Heart left ventricle (tissue), 16 donors: ENCODE results near the gene AKR1E2. TPM values are rescaled to one million over a fixed set of nuclear protein-coding genes. Genes with fewer than 3 reads are reported as not detected.

ENCODE experiments used
- ATAC-seq, 4 donors: fragments of 200-7000 bp; cut with Tn5 transposase; one replicate each; pipeline ENCODE4 v1.9.1; 2020 to 2022; ENCODE audit warnings: moderate library complexity in 4 of 4, mild to moderate bottlenecking in 3 of 4, moderate number of reproducible peaks in 1 of 4
- DNase-seq, 5 donors: peaks; one replicate each; pipeline ENCODE4 v3.0.0-alpha.2; 2020
- H3K27ac ChIP-seq, 12 donors: fragments of 200-600 bp; sonication (generic) in 4 of 12; one replicate each; pipeline versions ENCODE4 v1.5.0 to v1.8.0; 2016 to 2022; ENCODE audit warnings: mild to moderate bottlenecking in 2 of 12
- H3K27me3 ChIP-seq, 9 donors: fragments of 200-600 bp; sonication (generic) in 2 of 9; one replicate each; pipeline versions ENCODE4 v1.5.1 to v1.8.0; 2016 to 2022; ENCODE audit warnings: mild to moderate bottlenecking in 3 of 9
- H3K36me3 ChIP-seq, 9 donors: fragments of 200-600 bp; sonication (generic) in 2 of 9; one replicate each; pipeline versions ENCODE4 v1.5.0 to v1.8.0; 2018 to 2022; ENCODE audit warnings: mild to moderate bottlenecking in 2 of 9
- H3K4me1 ChIP-seq, 12 donors: fragments of 200-600 bp; sonication (generic) in 4 of 12; one replicate each; pipeline versions ENCODE4 v1.5.0 to v1.8.0; 2016 to 2022; ENCODE audit warnings: mild to moderate bottlenecking in 3 of 12
- H3K4me3 ChIP-seq, 12 donors: fragments of 200-600 bp; sonication (generic) in 4 of 12; one replicate each; pipeline versions ENCODE4 v1.5.0 to v1.8.0; 2017 to 2022; ENCODE audit warnings: mild to moderate bottlenecking in 9 of 12, moderate library complexity in 4 of 12
- H3K9me3 ChIP-seq, 12 donors: fragments of 200-600 bp; sonication (generic) in 4 of 12; one replicate each; pipeline versions ENCODE4 v1.5.0 to v1.8.0; 2016 to 2022; ENCODE audit warnings: mild to moderate bottlenecking in 1 of 12
- POLR2A ChIP-seq, 2 donors: fragments of 450-650 bp; IDR thresholded peaks; one replicate each; pipeline ENCODE4 v1.6.1; 2017; ENCODE audit warnings: antibody characterized with exemption in 2 of 2, mild to moderate bottlenecking in 2 of 2, moderate library complexity in 2 of 2
- WGBS, 4 donors: extraction: QIAGEN DNeasy Blood & Tissue Kit in 2 of 4; methylation state at CpG; one replicate each; pipeline versions ENCODE4 v1.1.5 to v1.1.7; 2013 to 2018; 5-methylcytosine and 5-hydroxymethylcytosine counted together
- intact Hi-C, 10 donors: fragments of 100-400 bp; cut with DNase I; formaldehyde crosslinking; loops; one replicate each; pipeline versions ENCODE4 v1.11.1 to v1.14.2; 2022
- polyA plus RNA-seq, 2 donors: library from polyadenylated mRNA; stranded (reverse); fragments of 200-250 nt; gene quantifications; one replicate each; pipeline ENCODE4 v1.2.3, GENCODE V29; 2013
- total RNA-seq, 9 donors: library from RNA; depleted of rRNA in 2 of 9; stranded (reverse); fragments of >200 nt in 2 of 9; fragmentation: NEBNext Ultra II Directional in 3 of 9; extraction: Animal tissue kit (Norgen Biotek cat#: 25700) in 3 of 9; gene quantifications; one replicate each; pipeline versions ENCODE4 v1.1.0 to v1.2.4, GENCODE V29; 2016 to 2023
- TF ChIP-seq, protein P1 (sequence below), 12 donors: fragments of 200-600 bp; sonication (generic) in 4 of 12; IDR thresholded peaks; one replicate each; pipeline versions ENCODE4 v1.5.0 to v1.8.0; 2018 to 2022; ENCODE audit warnings: antibody characterized with exemption in 12 of 12, mild to moderate bottlenecking in 5 of 12
- donor health status: ischemic (EF 13 %, LVEDD 7.1; RV severe dilation, severe dysfunction).
- donor health status: healthy with polysubstance abuse.
- donor health status: DM: no; HTN: yes; CAD: no.
- donor health status: DM: no; HTN: no; CAD: no.
- donor health status: ischemic (EF 25% LVEDD 6.9; RV normal size, moderate dysfunction).
- donor health status: ischemic (EF 25% LVEDD 5.7; RV mildly dilated, moderate dysfunction).
- donor health status: healthy.
- donor health status: DM: yes; HTN: yes; CAD: no.
- donor health status: ischemic (EF 35%, LVEDD 5.7; RV mildly dilated, moderate dysfunction).
- donor health status: nonischemic (EF 11% LVEDD 7.7; RV severe dilation, severe dysfunction).
- donor health status: DM: yes; HTN: yes; CAD: no.
- donor health status: PGD.
- donor health status: ischemic (EF 29% LVEDD 5.4; RV normal size, mild dysfunction).
- donor health status: nonischemic (EF 23%, LVEDD 6.1; RV moderate dilation, normal function).

AKR1E2 gene
- total and polyA plus RNA-seq, 11 donors, result 1.2 to 8.0 (median 3.8) TPM

DNA sequence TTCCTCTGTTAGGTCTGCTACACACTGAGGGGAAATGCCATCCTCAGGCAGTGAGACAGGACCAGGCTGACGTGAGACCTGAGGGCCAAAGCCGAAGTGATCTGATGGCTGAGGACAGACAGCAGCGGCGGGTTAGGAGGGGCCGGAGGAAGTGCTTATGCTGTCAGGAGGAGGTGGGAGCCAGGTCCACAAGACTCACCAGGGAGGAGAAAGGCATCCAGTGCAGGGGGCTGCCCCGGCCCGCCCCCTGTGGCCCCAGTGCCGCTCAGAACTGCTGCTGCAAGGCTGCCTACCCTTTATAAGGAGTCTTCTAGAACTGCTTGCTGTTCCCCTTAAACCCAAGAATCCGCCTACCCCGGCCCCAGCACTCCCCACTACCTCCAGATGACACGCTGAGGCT is 19.8 kb downstream of the AKR1E2 start:
- Histone ChIP-seq H3K36me3 (peaks cover 0 to 25% (median 0%) of the 10 kb centered on the region in 9 donors), H3K4me3 (no peak overlapping the region), H3K9me3 (no peaks in the 10 kb centered on the region), H3K27me3 (no peaks in the 10 kb centered on the region), H3K4me1 (peaks cover 0 to 22% (median 13%) of the 10 kb centered on the region in 12 donors), H3K27ac (no peak overlapping the region)
- 97 to 99% (median 98%) methylated on average over 7 to 11 of the region's 11 CpGs for WGBS, 4 donors
- DNase-seq (no peak), ATAC-seq (no peak)
- intact Hi-C loops, result loop anchor here in 9 of 10 donors (5.0 to 10.0 kb wide), 10 partner anchors 137 to 779 kb away; partner anchors contain the start of gene AKR1C3 (in 1 of the 9)
- TF ChIP-seq, protein P1, sequence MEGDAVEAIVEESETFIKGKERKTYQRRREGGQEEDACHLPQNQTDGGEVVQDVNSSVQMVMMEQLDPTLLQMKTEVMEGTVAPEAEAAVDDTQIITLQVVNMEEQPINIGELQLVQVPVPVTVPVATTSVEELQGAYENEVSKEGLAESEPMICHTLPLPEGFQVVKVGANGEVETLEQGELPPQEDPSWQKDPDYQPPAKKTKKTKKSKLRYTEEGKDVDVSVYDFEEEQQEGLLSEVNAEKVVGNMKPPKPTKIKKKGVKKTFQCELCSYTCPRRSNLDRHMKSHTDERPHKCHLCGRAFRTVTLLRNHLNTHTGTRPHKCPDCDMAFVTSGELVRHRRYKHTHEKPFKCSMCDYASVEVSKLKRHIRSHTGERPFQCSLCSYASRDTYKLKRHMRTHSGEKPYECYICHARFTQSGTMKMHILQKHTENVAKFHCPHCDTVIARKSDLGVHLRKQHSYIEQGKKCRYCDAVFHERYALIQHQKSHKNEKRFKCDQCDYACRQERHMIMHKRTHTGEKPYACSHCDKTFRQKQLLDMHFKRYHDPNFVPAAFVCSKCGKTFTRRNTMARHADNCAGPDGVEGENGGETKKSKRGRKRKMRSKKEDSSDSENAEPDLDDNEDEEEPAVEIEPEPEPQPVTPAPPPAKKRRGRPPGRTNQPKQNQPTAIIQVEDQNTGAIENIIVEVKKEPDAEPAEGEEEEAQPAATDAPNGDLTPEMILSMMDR (IDR thresholded peaks at IDR 0.05), result no peak
- TF ChIP-seq POLR2A (IDR thresholded peaks at IDR 0.05), result no peak

DNA sequence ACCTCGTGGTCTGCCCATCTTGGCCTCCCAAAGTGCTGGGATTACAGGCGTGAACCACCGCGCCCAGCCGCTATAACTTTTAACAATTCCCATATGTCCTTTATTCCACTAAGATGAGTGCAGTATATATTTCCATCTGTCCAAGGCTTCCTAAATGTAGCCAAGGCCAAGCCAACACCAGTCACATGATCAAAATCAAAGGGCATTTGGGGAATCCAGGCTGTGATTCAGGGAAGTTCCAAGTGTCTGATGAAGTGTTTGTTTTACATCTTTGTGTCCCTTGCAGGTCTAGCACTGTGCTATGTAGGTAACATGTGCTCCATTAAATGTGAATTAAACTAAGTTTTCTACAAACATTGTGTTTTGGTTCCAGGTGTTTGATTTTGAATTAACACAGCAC is 20.8 kb downstream of the AKR1E2 start:
- H3K4me1 ChIP-seq, result peaks cover 0 to 22% (median 13%) of the 10 kb centered on the region in 12 donors
- 74 to 91% (median 78%) methylated on average over 5 of the region's 5 CpGs for WGBS, 4 donors
- H3K27ac ChIP-seq, result peak overlapping the region in 1 of 12 donors; percentile 48
- no peak for TF ChIP-seq POLR2A (IDR thresholded peaks at IDR 0.05)
- TF ChIP-seq, protein P1 (IDR thresholded peaks at IDR 0.05), result no peak
- no peak for DNase-seq
- H3K36me3 ChIP-seq, result peaks cover 0 to 17% (median 0%) of the 10 kb centered on the region in 9 donors
- H3K9me3 ChIP-seq, result no peaks in the 10 kb centered on the region
- intact Hi-C loops, result loop anchor here in 9 of 10 donors (5.0 to 10.0 kb wide), 10 partner anchors 136 to 778 kb away; partner anchors contain the start of gene AKR1C3 (in 1 of the 9)
- no peak overlapping the region for H3K4me3 ChIP-seq
- no peaks in the 10 kb centered on the region for H3K27me3 ChIP-seq
- no peak for ATAC-seq

DNA sequence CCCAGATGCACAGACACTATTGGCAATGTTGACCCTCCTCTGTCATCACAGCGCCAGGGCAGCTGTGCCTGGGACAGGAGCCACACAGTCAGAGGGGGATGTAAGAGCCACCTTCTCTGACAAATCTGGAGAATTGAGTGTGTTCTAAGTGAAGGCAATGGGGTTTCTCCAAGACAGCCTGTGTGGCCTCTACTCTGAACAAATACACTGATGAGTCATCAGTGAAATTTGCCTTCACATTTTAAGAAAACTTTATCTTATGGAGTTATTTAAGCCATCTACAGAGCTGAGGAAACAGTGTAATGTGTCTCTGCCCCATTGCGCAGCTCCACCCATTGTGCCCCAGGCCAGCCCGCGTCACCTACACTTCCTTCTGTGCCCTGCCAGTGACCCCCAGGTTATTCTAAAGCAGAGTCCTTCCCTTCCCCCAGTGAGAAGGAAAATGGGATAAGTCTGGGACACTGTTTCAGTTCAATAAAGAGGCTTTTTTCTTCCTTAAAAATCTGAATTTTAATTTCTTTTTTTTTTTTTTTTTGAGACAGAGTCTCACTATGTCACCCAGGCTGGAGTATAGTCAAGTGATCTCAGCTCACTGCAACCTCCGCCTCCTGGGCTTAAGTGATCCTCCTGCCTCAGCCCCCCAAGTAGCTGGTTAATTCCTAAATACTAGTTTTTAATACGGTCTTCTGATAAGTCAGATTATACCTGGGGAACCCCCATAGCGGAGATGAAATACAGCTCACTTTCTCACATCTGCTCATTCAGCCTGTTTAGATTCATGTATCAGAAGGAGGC is 21.8 kb downstream of the AKR1E2 start:
- Histone ChIP-seq H3K4me3 (no peak overlapping the region), H3K36me3 (peaks cover 0 to 11% (median 0%) of the 10 kb centered on the region in 9 donors), H3K9me3 (no peaks in the 10 kb centered on the region), H3K4me1 (peaks cover 0 to 29% (median 15%) of the 10 kb centered on the region in 12 donors), H3K27ac (peak overlapping the region in 5 of 12 donors; percentile 13 to 48 (median 23)), H3K27me3 (no peaks in the 10 kb centered on the region)
- intact Hi-C loops, result loop anchor here (2.0 to 10.0 kb wide), 17 partner anchors 133 to 777 kb away; partner anchors contain the start of gene AKR1C3 (in 4 of the 10)
- no peak for TF ChIP-seq POLR2A (IDR thresholded peaks at IDR 0.05)
- TF ChIP-seq, protein P1 (IDR thresholded peaks at IDR 0.05), result no peak
- WGBS, 4 donors, result 80 to 87% (median 83%) methylated on average over 7 of the region's 7 CpGs
- peak in 3 of 4 donors; percentile 14 to 59 (median 32) for ATAC-seq
- no peak for DNase-seq
